Right lobe of liver (tissue), 6 donors: ENCODE measurements around the gene CIDEC. TPM values are rescaled to one million over a fixed set of nuclear protein-coding genes. Genes with fewer than 3 reads are reported as not detected.
A peak's percentile ranks its signal among the peaks of the same experiment; 100 is the strongest.

Experiments used
- ATAC-seq, 4 donors: fragments of 200-7000 bp; cut with Tn5 transposase; one replicate each; pipeline ENCODE4 v1.9.1; 2020; ENCODE audit warnings: mild to moderate bottlenecking in 4 of 4, moderate library complexity in 4 of 4
- DNase-seq, 3 donors: peaks; one replicate each; pipeline ENCODE4 v3.0.0-alpha.2; 2020
- H3K27ac ChIP-seq, 3 donors: fragments of 200-600 bp; one replicate each; pipeline ENCODE4 v1.8.0; 2022
- H3K27me3 ChIP-seq, 2 donors: fragments of 200-600 bp; one replicate each; pipeline ENCODE4 v1.8.0; 2022
- H3K36me3 ChIP-seq, 4 donors: fragments of 200-600 bp; sonication (generic) in 1 of 4; one replicate each; pipeline versions ENCODE4 v1.5.1 to v1.8.0; 2017 to 2022; ENCODE audit warnings: control low read depth in 1 of 4
- H3K4me1 ChIP-seq, 4 donors: fragments of 200-600 bp; sonication (generic) in 1 of 4; one replicate each; pipeline versions ENCODE4 v1.5.1 to v1.8.0; 2017 to 2022; ENCODE audit warnings: control low read depth in 1 of 4
- H3K4me3 ChIP-seq, 3 donors: fragments of 200-600 bp; one replicate each; pipeline ENCODE4 v1.8.0; 2022
- H3K9me3 ChIP-seq, 4 donors: fragments of 200-600 bp; sonication (generic) in 1 of 4; one replicate each; pipeline versions ENCODE4 v1.5.1 to v1.8.0; 2017 to 2022; ENCODE audit warnings: control low read depth in 1 of 4
- POLR2A ChIP-seq: fragments of 450-650 bp; IDR thresholded peaks from one replicate; pipeline ENCODE4 v1.6.1; 2017; ENCODE audit warnings: antibody characterized with exemption, mild to moderate bottlenecking
- WGBS: methylation state at CpG from one replicate; pipeline ENCODE4 v1.1.6; 2018; ENCODE audit warnings: low coverage, low lambda C conversion rate; ENCODE audit not compliant: insufficient coverage; ENCODE audit errors: missing lambda C conversion rate; 5-methylcytosine and 5-hydroxymethylcytosine counted together
- intact Hi-C, 2 donors: fragments of 100-400 bp; cut with DNase I; formaldehyde crosslinking; loops; one replicate each; pipeline versions ENCODE4 v1.11.2 to v1.14.1; 2022
- total RNA-seq, 6 experiments: library from RNA; depleted of rRNA in 2 of 6; stranded (reverse); fragments of >200 nt in 2 of 6; fragmentation: NEBNext Ultra II Directional in 3 of 6; extraction: Animal tissue kit (Norgen Biotek cat#: 25700) in 3 of 6; gene quantifications; one replicate each; pipeline versions ENCODE4 v1.1.0 to v1.2.4, GENCODE V29; 2016 to 2023
- TF ChIP-seq, protein P1 (sequence below), 4 donors: fragments of 200-600 bp in 3 of 4; fragments of 450-650 bp in 1 of 4; IDR thresholded peaks; one replicate each; pipeline versions ENCODE4 v1.5.1 to v1.8.0; 2016 to 2022; ENCODE audit warnings: antibody characterized with exemption in 4 of 4, mild to moderate bottlenecking in 2 of 4
- donor health status: DM: no; HTN: yes; CAD: no.
- donor health status: DM: no; HTN: no; CAD: no.
- donor health status: DM: no; HTN: no; CAD: no.
- donor health status: DM: no; HTN: yes; CAD: no.
- donor health status: DM: no; HTN: yes; CAD: no.

The CIDEC gene
- total RNA-seq, 6 experiments from 2014 or later, result 1.0 to 101 (median 2.7) TPM

DNA sequence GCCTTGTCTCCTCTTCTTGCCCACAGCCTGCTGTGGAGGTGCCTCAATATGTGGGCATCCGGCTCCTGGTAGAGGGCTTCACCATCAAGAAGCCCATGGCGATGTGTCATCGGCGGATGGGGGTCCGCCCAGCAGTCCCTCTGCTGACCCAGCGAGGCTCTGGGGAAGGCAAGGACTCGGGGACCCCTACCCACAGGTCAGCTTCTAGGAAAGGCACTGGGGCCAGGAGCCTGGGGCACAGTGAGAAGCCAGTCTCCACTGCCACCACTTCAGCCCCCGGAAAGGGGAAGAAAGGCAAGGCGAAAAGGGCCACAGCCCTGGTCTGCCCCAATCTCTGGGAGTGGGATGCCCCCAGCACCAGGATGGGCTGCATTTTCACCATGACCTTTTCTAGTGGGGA lies 47.0 kb downstream of the CIDEC start:
- no peak overlapping the region for H3K27ac ChIP-seq
- ATAC-seq (no peak), DNase-seq (no peak)
- WGBS, result no CpG with 5 or more reads among the region's 9 CpGs
- H3K4me3 ChIP-seq, result no peak overlapping the region
- no peaks in the 10 kb centered on the region for H3K4me1 ChIP-seq
- H3K27me3 ChIP-seq, result no peaks in the 10 kb centered on the region
- TF ChIP-seq POLR2A, result no peak
- TF ChIP-seq, protein P1, sequence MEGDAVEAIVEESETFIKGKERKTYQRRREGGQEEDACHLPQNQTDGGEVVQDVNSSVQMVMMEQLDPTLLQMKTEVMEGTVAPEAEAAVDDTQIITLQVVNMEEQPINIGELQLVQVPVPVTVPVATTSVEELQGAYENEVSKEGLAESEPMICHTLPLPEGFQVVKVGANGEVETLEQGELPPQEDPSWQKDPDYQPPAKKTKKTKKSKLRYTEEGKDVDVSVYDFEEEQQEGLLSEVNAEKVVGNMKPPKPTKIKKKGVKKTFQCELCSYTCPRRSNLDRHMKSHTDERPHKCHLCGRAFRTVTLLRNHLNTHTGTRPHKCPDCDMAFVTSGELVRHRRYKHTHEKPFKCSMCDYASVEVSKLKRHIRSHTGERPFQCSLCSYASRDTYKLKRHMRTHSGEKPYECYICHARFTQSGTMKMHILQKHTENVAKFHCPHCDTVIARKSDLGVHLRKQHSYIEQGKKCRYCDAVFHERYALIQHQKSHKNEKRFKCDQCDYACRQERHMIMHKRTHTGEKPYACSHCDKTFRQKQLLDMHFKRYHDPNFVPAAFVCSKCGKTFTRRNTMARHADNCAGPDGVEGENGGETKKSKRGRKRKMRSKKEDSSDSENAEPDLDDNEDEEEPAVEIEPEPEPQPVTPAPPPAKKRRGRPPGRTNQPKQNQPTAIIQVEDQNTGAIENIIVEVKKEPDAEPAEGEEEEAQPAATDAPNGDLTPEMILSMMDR (IDR thresholded peaks at IDR 0.05), result no peak
- H3K36me3 ChIP-seq, result peaks cover 0 to 6% (median 0%) of the 10 kb centered on the region in 4 donors
- H3K9me3 ChIP-seq, result no peaks in the 10 kb centered on the region
- intact Hi-C loops, result no loop called here

DNA sequence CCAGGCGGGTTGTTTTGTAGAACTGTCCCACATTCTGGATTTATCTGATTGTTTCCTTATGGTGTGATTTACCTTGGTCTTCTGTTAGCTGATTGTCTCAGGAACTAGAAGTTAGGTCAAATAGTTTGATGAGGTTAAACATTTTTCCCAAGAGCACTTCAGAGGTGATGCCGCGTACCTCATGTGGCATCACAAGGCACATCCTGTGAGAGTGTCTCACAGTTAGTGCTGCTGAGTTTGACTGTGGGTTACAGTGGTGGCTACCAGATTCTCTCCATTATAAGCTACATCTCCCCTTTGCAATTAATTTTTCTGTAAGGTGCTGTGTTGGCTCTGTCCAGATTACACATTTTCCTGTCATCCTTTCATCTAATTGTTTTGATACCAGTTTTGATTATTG lies 48.8 kb downstream of the CIDEC start:
- Histone ChIP-seq H3K36me3 (peaks cover 0 to 6% (median 0%) of the 10 kb centered on the region in 4 donors), H3K4me1 (no peaks in the 10 kb centered on the region), H3K9me3 (no peaks in the 10 kb centered on the region), H3K27me3 (no peaks in the 10 kb centered on the region), H3K27ac (no peak overlapping the region), H3K4me3 (no peak overlapping the region)
- no peak for DNase-seq
- no peak for ATAC-seq
- WGBS, result 95% methylated on average over 3 of the region's 3 CpGs
- intact Hi-C loops, result no loop called here
- TF ChIP-seq POLR2A, result no peak
- TF ChIP-seq, protein P1 (IDR thresholded peaks at IDR 0.05), result no peak

DNA sequence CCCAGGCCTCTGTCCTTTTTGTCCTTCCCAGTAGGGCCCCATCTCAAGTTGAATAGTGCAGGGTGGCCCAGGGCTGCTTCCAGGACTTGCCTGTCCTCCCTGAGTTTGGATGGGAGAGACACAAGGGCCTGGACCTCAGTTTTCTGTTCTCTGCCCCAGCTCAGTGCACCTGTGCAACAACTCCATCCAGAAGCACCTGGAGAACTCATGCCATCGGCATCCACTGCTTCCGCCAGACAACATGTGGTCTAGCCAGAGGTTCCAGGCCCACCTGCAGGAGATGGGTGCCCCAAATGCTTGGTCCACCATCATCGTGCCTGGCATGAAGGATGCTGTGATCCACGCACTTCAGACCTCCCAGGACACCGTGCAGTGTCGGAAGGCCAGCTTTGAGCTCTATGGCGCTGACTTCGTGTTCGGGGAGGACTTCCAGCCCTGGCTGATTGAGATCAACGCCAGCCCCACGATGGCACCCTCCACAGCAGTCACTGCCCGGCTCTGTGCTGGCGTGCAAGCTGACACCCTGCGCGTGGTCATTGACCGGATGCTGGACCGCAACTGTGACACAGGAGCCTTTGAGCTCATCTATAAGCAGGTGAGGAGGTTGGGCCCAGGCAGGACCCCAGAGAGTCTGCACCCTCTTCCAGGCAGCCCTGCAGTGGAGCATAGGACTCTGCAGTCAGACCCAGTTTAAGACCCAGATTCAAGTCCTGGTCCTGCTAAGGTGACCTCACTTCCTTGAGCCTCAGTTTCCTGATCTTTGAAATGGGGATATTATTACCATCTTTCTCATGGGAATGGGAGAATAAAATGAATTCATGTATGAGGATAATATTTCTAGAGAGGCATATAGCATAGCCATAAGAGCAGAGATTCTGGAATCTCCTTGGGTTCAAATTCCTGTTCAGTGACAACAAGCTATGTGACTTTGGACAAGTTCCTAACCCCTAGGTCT lies 51.0 kb downstream of the CIDEC start:
- intact Hi-C loops, result no loop called here
- ATAC-seq, result no peak
- no peaks in the 10 kb centered on the region for H3K9me3 ChIP-seq
- no peaks in the 10 kb centered on the region for H3K36me3 ChIP-seq
- no peak overlapping the region for H3K4me3 ChIP-seq
- no peak overlapping the region for H3K27ac ChIP-seq
- DNase-seq, result no peak
- H3K27me3 ChIP-seq, result no peaks in the 10 kb centered on the region
- WGBS, result no CpG with 5 or more reads among the region's 17 CpGs
- no peaks in the 10 kb centered on the region for H3K4me1 ChIP-seq
- TF ChIP-seq, protein P1 (IDR thresholded peaks at IDR 0.05), result no peak
- TF ChIP-seq POLR2A, result no peak

DNA sequence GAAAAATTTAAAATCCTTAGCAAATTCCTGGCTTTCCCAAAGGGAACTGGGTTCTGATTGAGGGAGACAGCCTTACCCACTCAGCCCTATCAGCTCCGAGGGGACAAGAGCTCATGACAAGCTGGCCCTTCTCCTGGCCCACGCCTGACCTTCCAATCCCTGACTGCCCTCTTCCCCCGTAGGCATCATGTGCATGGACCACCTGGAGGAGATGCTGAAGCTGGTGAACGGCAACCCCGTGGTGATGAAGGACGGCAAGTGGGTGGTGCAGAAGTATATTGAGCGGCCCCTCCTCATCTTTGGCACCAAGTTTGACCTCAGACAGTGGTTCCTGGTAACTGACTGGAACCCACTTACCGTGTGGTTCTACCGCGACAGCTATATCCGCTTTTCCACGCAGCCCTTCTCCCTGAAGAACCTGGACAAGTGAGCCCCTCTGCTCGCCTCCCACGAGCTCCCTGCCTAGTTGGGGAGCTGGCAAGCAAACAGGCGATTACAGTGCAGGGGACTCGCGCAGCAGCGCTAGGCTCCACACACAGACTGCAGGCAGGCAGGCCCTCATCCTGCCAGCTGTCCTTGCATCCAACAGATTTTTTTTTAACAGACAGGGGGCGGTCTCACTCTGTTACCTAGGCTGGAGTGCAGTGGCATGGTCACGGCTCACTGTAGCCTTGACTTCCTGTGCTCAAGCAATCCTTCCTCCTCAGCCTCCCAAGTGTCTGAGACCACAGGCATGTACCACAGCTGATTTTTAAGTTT lies 53.1 kb downstream of the CIDEC start:
- Histone ChIP-seq H3K9me3 (no peaks in the 10 kb centered on the region), H3K4me3 (no peak overlapping the region), H3K36me3 (no peaks in the 10 kb centered on the region), H3K4me1 (no peaks in the 10 kb centered on the region), H3K27ac (no peak overlapping the region), H3K27me3 (no peaks in the 10 kb centered on the region)
- ATAC-seq (peak; percentile 39 to 72 (median 49)), DNase-seq (no peak)
- intact Hi-C loops, result no loop called here
- WGBS, result 90% methylated on average over 5 of the region's 20 CpGs
- TF ChIP-seq, protein P1 (IDR thresholded peaks at IDR 0.05), result peak in 2 of 4 donors; percentile 28 to 33
- TF ChIP-seq POLR2A, result no peak
